GM12873 (cell line): ENCODE measurements around the gene BCL2L13.

Source experiments
- CTCF ChIP-seq: IDR thresholded peaks from 2 replicates; pipeline ENCODE4 v1.5.1; 2012; ENCODE audit warnings: low read depth, mild to moderate bottlenecking, moderate library complexity, low read length, control low read depth; ENCODE audit not compliant: insufficient read depth; ENCODE audit errors: missing control alignments

Gene BCL2L13

DNA sequence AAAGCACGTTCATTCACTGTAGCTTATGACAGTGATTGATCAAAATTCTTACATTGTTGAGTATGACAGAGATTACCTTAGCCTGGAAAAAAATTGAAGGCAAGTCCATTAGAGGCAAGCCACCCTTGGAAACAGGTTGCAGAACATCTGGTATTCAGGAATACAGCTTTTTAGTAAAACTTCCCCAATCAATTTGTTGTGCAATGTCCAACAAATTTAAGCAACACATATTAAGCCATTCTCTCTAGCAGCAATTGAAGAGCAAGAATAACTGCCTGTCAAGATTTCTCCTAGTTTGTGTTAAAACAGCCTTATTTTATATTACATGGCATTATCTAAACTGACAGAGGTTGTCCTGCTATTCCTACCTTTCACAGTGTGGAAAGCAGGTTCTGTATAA, 37.0 kb downstream of the BCL2L13 start:
- TF ChIP-seq CTCF, result no peak

DNA sequence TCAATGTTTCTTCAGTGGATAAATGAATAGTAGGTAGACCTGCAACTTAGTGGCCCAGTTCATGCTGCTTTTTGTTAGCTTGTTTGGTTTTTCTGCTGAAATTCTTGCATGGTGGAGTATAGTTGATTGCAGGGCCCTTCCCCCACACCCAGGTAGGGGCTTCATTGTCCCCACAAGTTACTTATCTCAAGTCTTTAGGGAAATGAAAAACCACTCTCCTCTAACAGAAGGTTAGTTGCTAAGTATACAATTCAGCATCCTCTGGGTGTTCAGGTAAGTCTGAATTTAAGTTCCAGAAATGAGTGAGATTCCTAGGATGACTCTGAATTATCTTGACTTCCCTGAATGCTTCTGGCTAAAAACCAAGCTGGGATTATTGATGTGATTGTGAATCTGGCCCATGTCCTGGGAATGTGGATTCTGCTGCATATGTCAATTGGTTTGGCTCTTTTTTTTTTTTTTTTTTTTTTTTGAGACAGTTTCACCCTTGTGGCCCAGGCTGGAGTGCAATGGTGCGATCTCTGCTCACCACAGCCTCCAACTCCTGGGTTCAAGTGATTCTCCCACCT, 40.3 kb downstream of the BCL2L13 start:
- no peak for TF ChIP-seq CTCF

- TF ChIP-seq CTCF, result no peak
Measured at GRCh38 chr22:17684245-17684644, 45.7 kb downstream of the BCL2L13 start.

DNA sequence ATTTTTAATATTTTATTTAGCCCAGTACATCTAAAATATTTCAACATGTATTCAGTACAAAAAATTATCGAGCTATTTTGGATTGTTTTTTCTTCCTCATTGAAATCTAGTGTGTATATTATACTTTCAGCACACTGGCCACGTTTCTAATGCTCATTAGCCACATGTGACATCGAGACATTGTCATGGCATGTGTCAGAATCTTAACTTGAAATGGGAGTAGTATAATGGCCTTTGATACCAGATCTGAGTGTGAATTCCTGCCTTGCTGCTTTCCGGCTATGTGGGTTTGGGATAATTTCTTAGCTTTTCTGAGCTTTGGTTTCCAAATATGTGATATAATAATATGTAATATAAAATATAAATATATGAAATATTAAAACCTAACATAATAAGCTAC, 54.3 kb downstream of the BCL2L13 start:
- TF ChIP-seq CTCF, result no peak

GRCh38 chr22:17694193-17694592, 55.6 kb downstream of the BCL2L13 start:
- no peak for TF ChIP-seq CTCF

DNA sequence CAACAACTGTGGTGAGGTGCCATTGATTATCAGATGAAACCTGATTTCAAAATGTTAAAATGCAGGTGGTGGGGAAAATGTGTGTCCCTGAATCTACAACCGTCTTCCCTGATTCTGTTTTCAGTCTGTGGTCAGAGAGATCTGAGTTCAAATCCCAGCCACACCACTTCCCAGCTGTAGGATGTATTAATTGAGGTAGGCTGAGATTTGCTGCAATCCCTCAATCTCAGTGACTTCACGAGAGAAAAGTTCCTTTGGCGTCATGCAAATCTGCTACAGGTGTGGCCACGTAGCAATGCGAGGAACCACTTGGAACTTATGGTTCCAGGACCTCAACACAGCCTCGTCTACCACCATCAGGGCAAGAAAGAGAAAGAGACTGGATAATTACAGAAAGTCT, 56.2 kb downstream of the BCL2L13 start:
- TF ChIP-seq CTCF, result no peak

DNA sequence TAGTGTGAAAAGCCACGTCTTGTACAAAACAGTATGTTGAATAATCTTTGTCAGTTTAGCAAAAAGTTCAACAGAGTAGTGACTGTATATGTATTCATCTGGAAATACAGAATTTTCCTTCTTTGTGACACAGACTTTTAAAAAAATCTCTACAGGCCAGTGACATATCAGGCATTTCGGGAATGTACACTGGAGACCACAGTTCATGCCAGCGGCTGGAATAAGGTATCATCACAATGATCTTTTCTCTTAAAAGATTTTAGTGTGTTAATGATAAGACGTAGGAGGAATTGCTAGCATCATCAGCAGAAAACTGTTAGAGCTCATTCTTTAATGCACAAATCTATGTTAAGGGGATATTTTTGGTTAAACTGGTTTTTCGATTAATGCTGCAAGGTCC, 57.4 kb downstream of the BCL2L13 start:
- TF ChIP-seq CTCF, result no peak
